HL-60 (cell line): Measurements from ENCODE around the gene RBCK1.

Experiments
- DNase-seq, 2 experiments: peaks; one replicate each; pipeline ENCODE4 v3.0.0-alpha.2; 2010 to 2020; ENCODE audit warnings: low read depth in 1 of 2, low spot score in 1 of 2
- H3K27ac ChIP-seq: fragments of 250-450 bp; sonication (Bioruptor Pico); replicated peaks from 2 replicates; pipeline ENCODE4 v1.5.1; 2020; ENCODE audit warnings: mild to moderate bottlenecking, moderate library complexity
- H3K27me3 ChIP-seq: fragments of 250-450 bp; sonication (Bioruptor Pico); 2 replicates; pipeline ENCODE4 v1.5.1; 2021; ENCODE audit warnings: mild to moderate bottlenecking, moderate library complexity; ENCODE audit not compliant: insufficient read depth, poor library complexity, severe bottlenecking
- H3K4me3 ChIP-seq: replicated peaks from 2 replicates; pipeline ENCODE4 v1.5.1; 2011; ENCODE audit warnings: mild to moderate bottlenecking, control low read depth, low read length; ENCODE audit not compliant: insufficient read depth
- CTCF ChIP-seq: IDR thresholded peaks from one replicate; pipeline ENCODE4 v1.5.1; 2011; ENCODE audit warnings: low read length, control low read depth, inconsistent platforms; ENCODE audit not compliant: insufficient read depth
- GABPA ChIP-seq: IDR thresholded peaks from 2 replicates; pipeline ENCODE4 v1.6.1; 2012; ENCODE audit warnings: low read depth
- POLR2AphosphoS5 ChIP-seq: IDR thresholded peaks from 2 replicates; pipeline ENCODE4 v1.6.1; 2012; ENCODE audit warnings: low read depth
- REST ChIP-seq: IDR thresholded peaks from 2 replicates; pipeline ENCODE4 v1.6.1; 2012; ENCODE audit warnings: low read depth; ENCODE audit not compliant: insufficient replicate concordance
- SPI1 ChIP-seq: IDR thresholded peaks from 2 replicates; pipeline ENCODE4 v1.6.1; 2012; ENCODE audit warnings: low read depth, mild to moderate bottlenecking, borderline replicate concordance

Gene RBCK1

GRCh38 chr20:403582-403957 is 4.5 kb upstream of the RBCK1 start:
- TF ChIP-seq GABPA (no peak), REST (no peak), CTCF (no peak), POLR2AphosphoS5 (no peak), SPI1 (no peak)
- Histone ChIP-seq H3K4me3 (no peak overlapping the region), H3K27me3 (no peaks in the 10 kb centered on the region), H3K27ac (no peak overlapping the region)
- DNase-seq, result no peak

- Histone ChIP-seq H3K27me3 (no peaks in the 10 kb centered on the region), H3K27ac (no peak overlapping the region), H3K4me3 (no peak overlapping the region)
- DNase-seq, result no peak
- no peak for TF ChIP-seq REST
- TF ChIP-seq CTCF, result no peak
- no peak for TF ChIP-seq SPI1
- no peak for TF ChIP-seq POLR2AphosphoS5
- no peak for TF ChIP-seq GABPA
Measured at GRCh38 chr20:404088-404487, 4.0 kb upstream of the RBCK1 start.

GRCh38 chr20:406200-407132 is 1.6 kb upstream of the RBCK1 start:
- Histone ChIP-seq H3K4me3 (no peak overlapping the region), H3K27me3 (no peaks in the 10 kb centered on the region), H3K27ac (no peak overlapping the region)
- no peak for DNase-seq
- TF ChIP-seq SPI1 (no peak), GABPA (no peak), REST (no peak), POLR2AphosphoS5 (no peak)
